HEK293 (cell line): ENCODE data around the gene TNKS2.

Experiments
- GLI2 ChIP-seq: fragments of 450-650 bp; formaldehyde crosslinking; IDR thresholded peaks from 2 replicates; pipeline ENCODE4; 2017; ENCODE audit warnings: missing biosample characterization, missing genetic modification characterization, low read depth, borderline replicate concordance
- GLIS2 ChIP-seq: fragments of 450-650 bp; formaldehyde crosslinking; IDR thresholded peaks from 2 replicates; pipeline ENCODE4 v1.5.1; 2016; ENCODE audit warnings: missing biosample characterization, missing genetic modification characterization
- IKZF3 ChIP-seq: fragments of 450-650 bp; IDR thresholded peaks from 2 replicates; pipeline ENCODE4 v1.5.0; 2018; ENCODE audit warnings: missing biosample characterization, mild to moderate bottlenecking, missing genetic modification characterization, moderate library complexity
- KLF16 ChIP-seq: fragments of 450-650 bp; formaldehyde crosslinking; IDR thresholded peaks from 2 replicates; pipeline ENCODE4 v1.5.1; 2017; ENCODE audit warnings: missing biosample characterization, missing genetic modification characterization
- KLF9 ChIP-seq: fragments of 450-650 bp; formaldehyde crosslinking; IDR thresholded peaks from 2 replicates; pipeline ENCODE4 v1.5.1; 2016; ENCODE audit warnings: missing biosample characterization, missing genetic modification characterization, low read depth
- PRDM1 ChIP-seq: fragments of 450-650 bp; formaldehyde crosslinking; IDR thresholded peaks from 2 replicates; pipeline ENCODE4; 2016; ENCODE audit warnings: missing biosample characterization, missing genetic modification characterization
- WT1 ChIP-seq: fragments of 450-650 bp; formaldehyde crosslinking; IDR thresholded peaks from 2 replicates; pipeline ENCODE4 v1.5.1; 2016; ENCODE audit warnings: missing biosample characterization, missing genetic modification characterization
- YY1 ChIP-seq: fragments of 450-650 bp; formaldehyde crosslinking; IDR thresholded peaks from 2 replicates; pipeline ENCODE4 v1.5.1; 2018; ENCODE audit warnings: missing biosample characterization, missing genetic modification characterization
- ZBTB17 ChIP-seq: fragments of 450-650 bp; formaldehyde crosslinking; IDR thresholded peaks from 2 replicates; pipeline ENCODE4 v1.5.1; 2016; ENCODE audit warnings: missing biosample characterization, missing genetic modification characterization
- ZBTB8A ChIP-seq: fragments of 450-650 bp; formaldehyde crosslinking; IDR thresholded peaks from 2 replicates; pipeline ENCODE4 v1.5.1; 2016; ENCODE audit warnings: missing biosample characterization, missing genetic modification characterization
- ZEB2 ChIP-seq: fragments of 450-650 bp; formaldehyde crosslinking; IDR thresholded peaks from 2 replicates; pipeline ENCODE4 v1.5.1; 2016; ENCODE audit warnings: missing biosample characterization, missing genetic modification characterization
- ZFP37 ChIP-seq: fragments of 450-650 bp; formaldehyde crosslinking; IDR thresholded peaks from 2 replicates; pipeline ENCODE4 v1.5.1; 2016; ENCODE audit warnings: missing biosample characterization, missing genetic modification characterization
- ZFP69B ChIP-seq: fragments of 450-650 bp; formaldehyde crosslinking; IDR thresholded peaks from 2 replicates; pipeline ENCODE4 v1.5.1; 2016; ENCODE audit warnings: missing biosample characterization, missing genetic modification characterization
- ZNF121 ChIP-seq: fragments of 450-650 bp; formaldehyde crosslinking; IDR thresholded peaks from 2 replicates; pipeline ENCODE4 v1.5.1; 2016; ENCODE audit warnings: missing biosample characterization, missing genetic modification characterization
- ZNF324 ChIP-seq: fragments of 450-650 bp; formaldehyde crosslinking; IDR thresholded peaks from 2 replicates; pipeline ENCODE4 v1.5.1; 2016; ENCODE audit warnings: missing biosample characterization, missing genetic modification characterization
- ZNF335 ChIP-seq: fragments of 450-650 bp; formaldehyde crosslinking; conservative IDR thresholded peaks from 2 replicates; pipeline ENCODE4 v1.5.1; 2016; ENCODE audit warnings: missing biosample characterization, missing genetic modification characterization
- ZNF423 ChIP-seq: fragments of 450-650 bp; formaldehyde crosslinking; IDR thresholded peaks from 2 replicates; pipeline ENCODE4 v1.5.1; 2016; ENCODE audit warnings: missing biosample characterization, missing genetic modification characterization
- ZNF561 ChIP-seq: fragments of 450-650 bp; IDR thresholded peaks from 2 replicates; pipeline ENCODE4 v1.5.1; 2018; ENCODE audit warnings: missing biosample characterization, missing genetic modification characterization, borderline replicate concordance
- ZNF600 ChIP-seq: fragments of 450-650 bp; formaldehyde crosslinking; IDR thresholded peaks from 2 replicates; pipeline ENCODE4 v1.5.1; 2016; ENCODE audit warnings: missing biosample characterization, missing genetic modification characterization
- ZNF624 ChIP-seq: fragments of 450-650 bp; formaldehyde crosslinking; IDR thresholded peaks from 2 replicates; pipeline ENCODE4 v1.5.1; 2017; ENCODE audit warnings: missing biosample characterization, missing genetic modification characterization
- ZNF660 ChIP-seq: fragments of 450-650 bp; IDR thresholded peaks from 2 replicates; pipeline ENCODE4 v1.5.1; 2018; ENCODE audit warnings: missing biosample characterization, mild to moderate bottlenecking, missing genetic modification characterization
- ZNF707 ChIP-seq: fragments of 450-650 bp; formaldehyde crosslinking; IDR thresholded peaks from 2 replicates; pipeline ENCODE4 v1.5.1; 2016; ENCODE audit warnings: missing biosample characterization, missing genetic modification characterization
- ZNF843 ChIP-seq: fragments of 450-650 bp; formaldehyde crosslinking; IDR thresholded peaks from 2 replicates; pipeline ENCODE4 v1.5.1; 2016; ENCODE audit warnings: missing biosample characterization, missing genetic modification characterization
- ZSCAN23 ChIP-seq: fragments of 450-650 bp; formaldehyde crosslinking; IDR thresholded peaks from 2 replicates; pipeline ENCODE4 v1.5.1; 2016; ENCODE audit warnings: missing biosample characterization, missing genetic modification characterization
- TF ChIP-seq, protein P1 (sequence below): fragments of 450-650 bp; formaldehyde crosslinking; IDR thresholded peaks from 2 replicates; pipeline ENCODE4 v1.5.1; 2016; ENCODE audit warnings: missing biosample characterization, missing genetic modification characterization
- TF ChIP-seq, protein P2 (sequence below): fragments of 450-650 bp; formaldehyde crosslinking; IDR thresholded peaks from 2 replicates; pipeline ENCODE4 v1.5.1; 2016; ENCODE audit warnings: missing biosample characterization, missing genetic modification characterization
- TF ChIP-seq, protein P3 (sequence below): fragments of 450-650 bp; formaldehyde crosslinking; optimal IDR thresholded peaks from 2 replicates; pipeline ENCODE3; 2016; ENCODE audit warnings: missing biosample characterization, mild to moderate bottlenecking, missing genetic modification characterization
- TF ChIP-seq, protein P4 (sequence below): fragments of 450-650 bp; formaldehyde crosslinking; IDR thresholded peaks from 2 replicates; pipeline ENCODE4 v1.5.1; 2016; ENCODE audit warnings: missing biosample characterization, missing genetic modification characterization
- TF ChIP-seq, protein P5 (sequence below): fragments of 450-650 bp; formaldehyde crosslinking; IDR thresholded peaks from 2 replicates; pipeline ENCODE4 v1.5.1; 2016; ENCODE audit warnings: missing biosample characterization, missing genetic modification characterization

The TNKS2 gene

DNA sequence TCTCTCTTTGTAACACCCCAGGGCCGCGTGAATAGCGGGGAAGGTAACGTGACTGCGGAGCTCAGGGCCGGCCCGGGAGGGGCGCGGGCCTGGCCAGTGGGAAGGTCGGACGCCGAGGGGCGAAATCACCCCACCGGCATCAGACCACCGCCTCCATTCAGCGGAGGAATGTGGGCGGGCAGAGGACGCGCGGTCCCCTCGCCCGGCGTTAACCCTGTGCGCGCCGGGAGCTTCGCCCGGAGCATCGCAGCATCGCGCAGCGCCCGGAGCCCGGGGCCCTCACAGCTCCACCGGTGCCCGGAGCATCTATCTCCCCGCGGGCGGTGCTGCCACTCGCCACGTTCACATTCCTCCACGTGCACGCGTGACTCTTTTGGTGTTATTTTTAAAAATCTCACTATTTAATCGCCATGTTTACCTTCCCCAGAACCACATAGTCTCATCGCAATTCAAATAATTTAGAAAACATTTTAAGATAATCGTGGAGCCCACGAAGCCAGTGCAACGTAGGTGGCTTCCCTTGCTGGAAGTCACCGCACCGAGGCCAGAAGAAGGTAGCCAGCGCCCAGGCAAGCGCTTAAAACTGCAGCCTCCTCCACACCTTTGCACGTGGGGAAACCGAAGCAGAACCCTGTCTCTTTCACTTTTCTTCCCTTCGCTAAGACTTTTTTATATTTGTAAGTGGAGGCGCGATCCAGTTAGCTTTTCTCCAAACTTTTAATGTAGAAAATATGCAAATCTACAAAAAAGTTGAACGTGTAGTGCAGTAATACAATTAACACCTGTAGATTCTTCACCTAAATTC lies 89.2 kb downstream of the TNKS2 start (continued):
- TF ChIP-seq, protein P1, sequence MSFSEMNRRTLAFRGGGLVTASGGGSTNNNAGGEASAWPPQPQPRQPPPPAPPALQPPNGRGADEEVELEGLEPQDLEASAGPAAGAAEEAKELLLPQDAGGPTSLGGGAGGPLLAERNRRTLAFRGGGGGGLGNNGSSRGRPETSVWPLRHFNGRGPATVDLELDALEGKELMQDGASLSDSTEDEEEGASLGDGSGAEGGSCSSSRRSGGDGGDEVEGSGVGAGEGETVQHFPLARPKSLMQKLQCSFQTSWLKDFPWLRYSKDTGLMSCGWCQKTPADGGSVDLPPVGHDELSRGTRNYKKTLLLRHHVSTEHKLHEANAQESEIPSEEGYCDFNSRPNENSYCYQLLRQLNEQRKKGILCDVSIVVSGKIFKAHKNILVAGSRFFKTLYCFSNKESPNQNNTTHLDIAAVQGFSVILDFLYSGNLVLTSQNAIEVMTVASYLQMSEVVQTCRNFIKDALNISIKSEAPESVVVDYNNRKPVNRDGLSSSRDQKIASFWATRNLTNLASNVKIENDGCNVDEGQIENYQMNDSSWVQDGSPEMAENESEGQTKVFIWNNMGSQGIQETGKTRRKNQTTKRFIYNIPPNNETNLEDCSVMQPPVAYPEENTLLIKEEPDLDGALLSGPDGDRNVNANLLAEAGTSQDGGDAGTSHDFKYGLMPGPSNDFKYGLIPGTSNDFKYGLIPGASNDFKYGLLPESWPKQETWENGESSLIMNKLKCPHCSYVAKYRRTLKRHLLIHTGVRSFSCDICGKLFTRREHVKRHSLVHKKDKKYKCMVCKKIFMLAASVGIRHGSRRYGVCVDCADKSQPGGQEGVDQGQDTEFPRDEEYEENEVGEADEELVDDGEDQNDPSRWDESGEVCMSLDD (tag by site-specific recombination) = peak; percentile 66; the same call in 1 of the 2 replicates
- TF ChIP-seq WT1 = peak; percentile 29; the same call in 1 of the 2 replicates
- TF ChIP-seq ZBTB17 (tag by site-specific recombination) = peak; percentile 65
- peak; percentile 49; the same call in 1 of the 2 replicates for TF ChIP-seq ZNF660 (tag by site-specific recombination)
- TF ChIP-seq ZNF423 = peak; percentile 46; the same call in 1 of the 2 replicates
- peak; percentile 94 for TF ChIP-seq ZEB2
- TF ChIP-seq KLF9 (tag by site-specific recombination) = peak; percentile 44; the same call in 1 of the 2 replicates
- TF ChIP-seq ZNF561 (tag by site-specific recombination) = peak; percentile 86; the same call in 1 of the 2 replicates
- TF ChIP-seq ZNF121 (tag by site-specific recombination) = no peak
- TF ChIP-seq ZNF707 = no peak
- no peak for TF ChIP-seq GLI2 (tag by site-specific recombination)
- TF ChIP-seq ZFP69B = peak; percentile 56; the same call in 1 of the 2 replicates
- TF ChIP-seq YY1 (tag by site-specific recombination) = peak; percentile 68
- peak; percentile 28; the same call in 1 of the 2 replicates for TF ChIP-seq ZNF324 (tag by site-specific recombination)
- TF ChIP-seq ZFP37 (tag by site-specific recombination) = peak; percentile 91
- TF ChIP-seq, protein P2, sequence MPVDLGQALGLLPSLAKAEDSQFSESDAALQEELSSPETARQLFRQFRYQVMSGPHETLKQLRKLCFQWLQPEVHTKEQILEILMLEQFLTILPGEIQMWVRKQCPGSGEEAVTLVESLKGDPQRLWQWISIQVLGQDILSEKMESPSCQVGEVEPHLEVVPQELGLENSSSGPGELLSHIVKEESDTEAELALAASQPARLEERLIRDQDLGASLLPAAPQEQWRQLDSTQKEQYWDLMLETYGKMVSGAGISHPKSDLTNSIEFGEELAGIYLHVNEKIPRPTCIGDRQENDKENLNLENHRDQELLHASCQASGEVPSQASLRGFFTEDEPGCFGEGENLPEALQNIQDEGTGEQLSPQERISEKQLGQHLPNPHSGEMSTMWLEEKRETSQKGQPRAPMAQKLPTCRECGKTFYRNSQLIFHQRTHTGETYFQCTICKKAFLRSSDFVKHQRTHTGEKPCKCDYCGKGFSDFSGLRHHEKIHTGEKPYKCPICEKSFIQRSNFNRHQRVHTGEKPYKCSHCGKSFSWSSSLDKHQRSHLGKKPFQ (tag by site-specific recombination) = 0 out of 2 replicates have a peak, but pooled peaks have one; percentile 34
- TF ChIP-seq KLF16 (tag by site-specific recombination) = peak; percentile 69
- peak; percentile 91 for TF ChIP-seq GLIS2 (tag by site-specific recombination)
- TF ChIP-seq, protein P3, sequence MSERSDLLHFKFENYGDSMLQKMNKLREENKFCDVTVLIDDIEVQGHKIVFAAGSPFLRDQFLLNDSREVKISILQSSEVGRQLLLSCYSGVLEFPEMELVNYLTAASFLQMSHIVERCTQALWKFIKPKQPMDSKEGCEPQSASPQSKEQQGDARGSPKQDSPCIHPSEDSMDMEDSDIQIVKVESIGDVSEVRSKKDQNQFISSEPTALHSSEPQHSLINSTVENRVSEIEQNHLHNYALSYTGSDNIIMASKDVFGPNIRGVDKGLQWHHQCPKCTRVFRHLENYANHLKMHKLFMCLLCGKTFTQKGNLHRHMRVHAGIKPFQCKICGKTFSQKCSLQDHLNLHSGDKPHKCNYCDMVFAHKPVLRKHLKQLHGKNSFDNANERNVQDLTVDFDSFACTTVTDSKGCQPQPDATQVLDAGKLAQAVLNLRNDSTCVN (tag by site-specific recombination) = peak; percentile 91
- peak; percentile 95 for TF ChIP-seq ZNF335 (tag by site-specific recombination)
- no peak for TF ChIP-seq ZSCAN23
- peak; percentile 45; the same call in 1 of the 2 replicates for TF ChIP-seq ZNF600 (tag by site-specific recombination)
- TF ChIP-seq ZNF843 = 0 out of 2 replicates have a peak, but pooled peaks have one; percentile 33
- TF ChIP-seq, protein P4, sequence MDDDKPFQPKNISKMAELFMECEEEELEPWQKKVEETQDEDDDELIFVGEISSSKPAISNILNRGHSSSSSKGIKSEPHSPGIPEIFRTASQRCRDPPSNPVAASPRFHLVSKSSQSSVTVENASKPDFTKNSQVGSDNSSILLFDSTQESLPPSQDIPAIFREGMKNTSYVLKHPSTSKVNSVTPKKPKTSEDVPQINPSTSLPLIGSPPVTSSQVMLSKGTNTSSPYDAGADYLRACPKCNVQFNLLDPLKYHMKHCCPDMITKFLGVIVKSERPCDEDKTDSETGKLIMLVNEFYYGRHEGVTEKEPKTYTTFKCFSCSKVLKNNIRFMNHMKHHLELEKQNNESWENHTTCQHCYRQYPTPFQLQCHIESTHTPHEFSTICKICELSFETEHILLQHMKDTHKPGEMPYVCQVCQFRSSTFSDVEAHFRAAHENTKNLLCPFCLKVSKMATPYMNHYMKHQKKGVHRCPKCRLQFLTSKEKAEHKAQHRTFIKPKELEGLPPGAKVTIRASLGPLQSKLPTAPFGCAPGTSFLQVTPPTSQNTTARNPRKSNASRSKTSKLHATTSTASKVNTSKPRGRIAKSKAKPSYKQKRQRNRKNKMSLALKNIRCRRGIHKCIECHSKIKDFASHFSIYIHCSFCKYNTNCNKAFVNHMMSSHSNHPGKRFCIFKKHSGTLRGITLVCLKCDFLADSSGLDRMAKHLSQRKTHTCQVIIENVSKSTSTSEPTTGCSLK (tag by site-specific recombination) = no peak
- peak; percentile 91 for TF ChIP-seq ZBTB8A
- TF ChIP-seq, protein P5, sequence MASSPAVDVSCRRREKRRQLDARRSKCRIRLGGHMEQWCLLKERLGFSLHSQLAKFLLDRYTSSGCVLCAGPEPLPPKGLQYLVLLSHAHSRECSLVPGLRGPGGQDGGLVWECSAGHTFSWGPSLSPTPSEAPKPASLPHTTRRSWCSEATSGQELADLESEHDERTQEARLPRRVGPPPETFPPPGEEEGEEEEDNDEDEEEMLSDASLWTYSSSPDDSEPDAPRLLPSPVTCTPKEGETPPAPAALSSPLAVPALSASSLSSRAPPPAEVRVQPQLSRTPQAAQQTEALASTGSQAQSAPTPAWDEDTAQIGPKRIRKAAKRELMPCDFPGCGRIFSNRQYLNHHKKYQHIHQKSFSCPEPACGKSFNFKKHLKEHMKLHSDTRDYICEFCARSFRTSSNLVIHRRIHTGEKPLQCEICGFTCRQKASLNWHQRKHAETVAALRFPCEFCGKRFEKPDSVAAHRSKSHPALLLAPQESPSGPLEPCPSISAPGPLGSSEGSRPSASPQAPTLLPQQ = peak; percentile 84; the same call in 1 of the 2 replicates
- TF ChIP-seq IKZF3 (tag by site-specific recombination) = no peak
- TF ChIP-seq ZNF624 (tag by site-specific recombination) = no peak
- TF ChIP-seq PRDM1 (tag by site-specific recombination) = peak; percentile 74
